HG03432 (cell line): ENCODE measurements around the gene DEDD.

Experiments used
- ATAC-seq: cut with Tn5 transposase; IDR thresholded peaks from one replicate; pipeline ENCODE4 v1.9.1; 2021; ENCODE audit warnings: mild to moderate bottlenecking, moderate library complexity; ENCODE audit not compliant: unreplicated experiment

DEDD gene

GRCh38 chr1:161079436-161080110 lies 52.9 kb downstream of the DEDD start:
- ATAC-seq = no peak

- ATAC-seq = no peak
Measured at GRCh38 chr1:161077426-161077825, 55.0 kb downstream of the DEDD start.

- no peak for ATAC-seq
Measured at GRCh38 chr1:161076410-161076809, 56.1 kb downstream of the DEDD start.

GRCh38 chr1:161074676-161075368 lies 57.6 kb downstream of the DEDD start:
- no peak for ATAC-seq

GRCh38 chr1:161073474-161074121 lies 58.9 kb downstream of the DEDD start:
- ATAC-seq = no peak

- ATAC-seq = no peak
Measured at GRCh38 chr1:161072751-161073449, 59.6 kb downstream of the DEDD start.

GRCh38 chr1:161071886-161072371 lies 60.5 kb downstream of the DEDD start:
- ATAC-seq = no peak
